Keratinocyte (primary cell): ENCODE results near the gene PCDHB13.
"Not testable (repeated sequence)": the region's sequence is repeated elsewhere in the genome, so short reads cannot be mapped to it uniquely, and the experiment has no call there.

Experiments used
- CTCF ChIP-seq, 3 experiments: IDR thresholded peaks in 1 of 3; conservative IDR thresholded peaks in 1 of 3; optimal IDR thresholded peaks in 1 of 3; 2 replicates in 2 of 3; 3 replicates in 1 of 3; pipeline versions ENCODE3 to v1.5.1; 2011; ENCODE audit warnings: low read length in 3 of 3, mild to moderate bottlenecking in 3 of 3, moderate library complexity in 2 of 3, control low read depth in 1 of 3, inconsistent platforms in 1 of 3; ENCODE audit not compliant: insufficient read depth in 2 of 3; ENCODE audit errors: extremely low read depth in 1 of 3
- EZH2 ChIP-seq: IDR thresholded peaks from one replicate; pipeline ENCODE4 v1.6.1; 2012; ENCODE audit warnings: inconsistent platforms, mild to moderate bottlenecking, low read length, moderate library complexity

GRCh38 chr5:141201646-141202045 lies 12.1 kb upstream of the PCDHB13 start:
- not testable (repeated sequence) for TF ChIP-seq CTCF (optimal IDR thresholded peaks at IDR 0.05 in 1 of 3, IDR thresholded peaks at IDR 0.05 in 1 of 3, conservative IDR thresholded peaks at IDR 0.05 in 1 of 3; ENCODE audit: extremely low read depth in 1 of 3, insufficient read depth in 2 of 3, low read length in 3 of 3); EZH2
